ENCODE data around the gene PCP4. TPM values are rescaled to one million over a fixed set of nuclear protein-coding genes. Genes with fewer than 3 reads are reported as not detected.
"Not testable (repeated sequence)": the region's sequence is repeated elsewhere in the genome, so short reads cannot be mapped to it uniquely, and the experiment has no call there.

Gene PCP4
- total and polyA plus RNA-seq, 3 donors from 2014 or later, result 0.74 to 15.4 (median 0.94) TPM

DNA sequence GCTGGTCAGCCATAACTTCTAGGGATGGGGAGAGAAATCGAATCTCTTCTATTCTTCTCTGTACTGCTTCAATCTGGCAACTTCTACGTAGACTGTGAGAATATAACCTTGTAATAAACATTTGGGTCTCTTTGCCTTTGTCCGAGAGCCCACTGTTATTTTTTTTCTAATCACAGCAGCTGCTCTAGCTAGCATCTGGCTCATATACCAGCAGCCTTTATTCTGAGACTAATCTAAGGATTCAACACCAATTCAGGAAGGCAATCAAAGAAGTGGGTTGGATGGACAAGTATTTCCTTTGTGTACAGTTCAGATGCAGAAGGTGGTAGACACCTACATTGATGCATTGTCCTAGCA, 15.6 kb downstream of the PCP4 start:
- no peak overlapping the region for H3K4me3 ChIP-seq
- WGBS, 2 donors, result 61 to 72% methylated on average over 3 of the region's 3 CpGs
- H3K9me3 ChIP-seq, result no peaks in the 10 kb centered on the region
- no peaks in the 10 kb centered on the region for H3K27me3 ChIP-seq
- H3K4me1 ChIP-seq, result no peaks in the 10 kb centered on the region
- intact Hi-C loops (cut with DNase I; ENCODE audit: low total_unique reads), result no loop called here
- TF ChIP-seq, protein P1, sequence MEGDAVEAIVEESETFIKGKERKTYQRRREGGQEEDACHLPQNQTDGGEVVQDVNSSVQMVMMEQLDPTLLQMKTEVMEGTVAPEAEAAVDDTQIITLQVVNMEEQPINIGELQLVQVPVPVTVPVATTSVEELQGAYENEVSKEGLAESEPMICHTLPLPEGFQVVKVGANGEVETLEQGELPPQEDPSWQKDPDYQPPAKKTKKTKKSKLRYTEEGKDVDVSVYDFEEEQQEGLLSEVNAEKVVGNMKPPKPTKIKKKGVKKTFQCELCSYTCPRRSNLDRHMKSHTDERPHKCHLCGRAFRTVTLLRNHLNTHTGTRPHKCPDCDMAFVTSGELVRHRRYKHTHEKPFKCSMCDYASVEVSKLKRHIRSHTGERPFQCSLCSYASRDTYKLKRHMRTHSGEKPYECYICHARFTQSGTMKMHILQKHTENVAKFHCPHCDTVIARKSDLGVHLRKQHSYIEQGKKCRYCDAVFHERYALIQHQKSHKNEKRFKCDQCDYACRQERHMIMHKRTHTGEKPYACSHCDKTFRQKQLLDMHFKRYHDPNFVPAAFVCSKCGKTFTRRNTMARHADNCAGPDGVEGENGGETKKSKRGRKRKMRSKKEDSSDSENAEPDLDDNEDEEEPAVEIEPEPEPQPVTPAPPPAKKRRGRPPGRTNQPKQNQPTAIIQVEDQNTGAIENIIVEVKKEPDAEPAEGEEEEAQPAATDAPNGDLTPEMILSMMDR (IDR thresholded peaks at IDR 0.05), result no peak
- no peak overlapping the region for H3K27ac ChIP-seq
- no peak for DNase-seq
- H3K36me3 ChIP-seq (ENCODE audit: low read depth, missing control alignments), result no peaks in the 10 kb centered on the region

DNA sequence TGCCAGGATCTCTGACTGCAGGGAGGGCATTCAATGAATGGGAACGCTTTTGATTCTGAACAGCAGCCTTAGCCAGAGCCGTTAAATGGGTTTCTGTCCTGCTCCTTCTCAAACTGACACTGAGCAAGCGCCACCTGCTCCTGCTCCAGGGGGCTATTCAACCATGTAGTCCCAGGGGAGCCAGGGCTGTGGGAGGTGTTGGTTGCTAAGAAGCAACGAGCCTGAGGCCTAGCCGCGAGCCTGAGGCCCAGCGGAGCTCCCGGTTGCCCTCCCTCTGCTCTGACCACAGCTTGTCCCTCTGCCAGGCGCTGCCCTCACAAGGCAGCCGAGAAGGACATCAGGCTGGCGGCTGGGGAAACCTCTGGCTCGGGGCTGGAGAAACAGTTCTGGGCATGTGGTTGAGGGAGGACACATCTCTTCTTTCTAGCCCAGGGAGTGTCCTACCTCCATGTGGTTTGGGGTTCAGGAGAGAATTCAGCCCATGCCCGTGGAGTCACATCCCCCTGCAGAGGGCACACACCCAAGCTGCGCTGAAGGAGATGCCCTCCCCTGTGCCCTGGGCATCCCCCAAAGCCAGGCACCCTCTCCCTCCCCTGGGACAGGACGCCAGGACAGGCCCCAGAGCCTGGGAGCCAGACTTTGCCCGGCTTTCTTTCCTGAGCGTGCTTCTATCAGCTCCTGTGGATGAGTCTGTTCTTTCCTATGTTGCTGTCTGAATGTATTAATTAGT, 18.0 kb downstream of the PCP4 start:
- Histone ChIP-seq H3K27ac (no peak overlapping the region), H3K36me3 (ENCODE audit: low read depth, missing control alignments) (no peaks in the 10 kb centered on the region), H3K9me3 (no peaks in the 10 kb centered on the region), H3K4me3 (no peak overlapping the region), H3K4me1 (no peaks in the 10 kb centered on the region), H3K27me3 (no peaks in the 10 kb centered on the region)
- 65 to 73% methylated on average over 8 to 17 of the region's 17 CpGs for WGBS, 2 donors
- no peak for TF ChIP-seq POLR2A (IDR thresholded peaks at IDR 0.05)
- TF ChIP-seq, protein P1 (IDR thresholded peaks at IDR 0.05), result no peak
- intact Hi-C loops (cut with DNase I; ENCODE audit: low total_unique reads), result no loop called here
- peak; percentile 46 for DNase-seq

DNA sequence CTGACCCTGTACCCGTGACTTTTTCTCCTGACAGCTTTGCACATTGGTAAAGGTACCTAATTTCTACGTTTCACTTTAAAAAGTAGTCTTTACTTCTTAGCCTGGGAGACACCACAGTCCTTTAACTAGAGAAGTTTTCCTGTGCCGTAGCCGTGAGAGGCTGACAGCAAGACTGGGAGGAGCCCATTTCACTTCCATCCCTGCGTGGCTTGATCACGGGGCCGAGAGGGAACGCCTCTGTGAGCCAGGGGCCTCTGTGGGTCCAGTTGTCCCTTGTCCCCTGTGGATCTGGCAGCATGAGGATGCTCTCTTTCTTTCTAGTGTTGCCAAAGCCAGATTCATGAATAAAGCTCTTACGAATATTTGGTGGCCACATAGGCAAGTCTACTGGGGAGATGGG, 21.6 kb downstream of the PCP4 start:
- Histone ChIP-seq H3K27ac (no peak overlapping the region), H3K27me3 (no peaks in the 10 kb centered on the region), H3K36me3 (ENCODE audit: low read depth, missing control alignments) (no peaks in the 10 kb centered on the region), H3K4me1 (no peaks in the 10 kb centered on the region), H3K4me3 (no peak overlapping the region), H3K9me3 (no peaks in the 10 kb centered on the region)
- no peak for TF ChIP-seq POLR2A (IDR thresholded peaks at IDR 0.05)
- TF ChIP-seq, protein P1 (IDR thresholded peaks at IDR 0.05), result no peak
- WGBS, 2 donors, result 79 to 88% methylated on average over 9 of the region's 9 CpGs
- DNase-seq, result no peak
- intact Hi-C loops (cut with DNase I; ENCODE audit: low total_unique reads), result no loop called here

DNA sequence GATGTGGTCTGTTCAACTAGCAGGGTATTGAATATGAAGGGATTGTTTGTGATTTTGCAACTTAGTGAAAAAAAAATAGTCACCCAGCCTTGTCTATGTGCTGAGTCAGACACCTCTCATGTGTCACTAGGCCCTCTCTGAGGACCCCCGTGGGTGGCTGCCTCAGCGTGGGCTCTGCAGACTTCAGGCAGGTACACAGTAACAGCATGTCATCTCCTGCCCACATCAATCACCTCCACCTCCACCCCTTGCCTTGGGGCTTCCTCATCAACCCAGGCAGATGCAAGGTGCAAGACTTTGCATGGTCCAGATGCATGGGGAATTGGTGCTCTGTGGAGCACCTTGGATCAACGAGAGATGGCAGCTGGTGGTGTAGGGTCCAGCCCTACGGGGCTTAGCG, 23.9 kb downstream of the PCP4 start:
- 70 to 86% methylated on average over 5 of the region's 5 CpGs for WGBS, 2 donors
- no peaks in the 10 kb centered on the region for H3K36me3 ChIP-seq (ENCODE audit: low read depth, missing control alignments)
- no peaks in the 10 kb centered on the region for H3K9me3 ChIP-seq
- no peak overlapping the region for H3K4me3 ChIP-seq
- intact Hi-C loops (cut with DNase I; ENCODE audit: low total_unique reads), result no loop called here
- no peak for TF ChIP-seq POLR2A (IDR thresholded peaks at IDR 0.05)
- TF ChIP-seq, protein P1 (IDR thresholded peaks at IDR 0.05), result no peak
- H3K27ac ChIP-seq, result no peak overlapping the region
- H3K4me1 ChIP-seq, result no peaks in the 10 kb centered on the region
- DNase-seq, result no peak
- H3K27me3 ChIP-seq, result no peaks in the 10 kb centered on the region

DNA sequence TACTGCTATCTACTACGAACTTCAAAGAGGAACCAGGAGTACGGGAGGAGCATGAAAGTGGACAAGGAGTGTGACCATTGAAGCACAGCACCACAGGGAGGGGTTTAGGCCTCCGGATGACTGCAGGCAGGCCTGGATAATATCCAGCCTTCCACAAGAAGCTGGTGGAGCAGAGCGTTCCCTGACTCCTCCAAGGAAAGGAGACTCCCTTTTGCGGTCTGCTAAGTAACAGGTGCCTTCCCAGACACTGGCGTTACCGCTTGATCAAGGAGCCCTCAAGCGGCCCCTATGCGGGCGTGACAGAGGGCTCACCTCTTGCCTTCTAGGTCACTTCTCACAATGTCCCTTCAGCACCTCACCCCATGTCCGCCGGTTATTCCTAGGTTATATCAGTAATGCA, 24.6 kb downstream of the PCP4 start:
- H3K9me3 ChIP-seq; H3K27me3 ChIP-seq; H3K4me3 ChIP-seq; H3K4me1 ChIP-seq; DNase-seq; H3K27ac ChIP-seq; intact Hi-C loops (cut with DNase I; ENCODE audit: low total_unique reads); H3K36me3 ChIP-seq (ENCODE audit: low read depth, missing control alignments): not testable (repeated sequence)
- WGBS, 2 donors, result 55 to 60% methylated on average over 12 of the region's 12 CpGs
